IMR-90 (cell line): ENCODE data around the gene COG3. TPM values are rescaled to one million over a fixed set of nuclear protein-coding genes. Genes with fewer than 3 reads are reported as not detected.

Experiments
- ATAC-seq: fragments of 200-7000 bp; cut with Tn5 transposase; 2 replicates; pipeline ENCODE4 v1.9.1; 2020; ENCODE audit warnings: low read depth, mild to moderate bottlenecking, moderate library complexity
- BruUV-seq: library from RNA; stranded (reverse); fragments of 400-500 nt; replicated peaks from 2 replicates; lab custom pipeline; 2021; lab: Mats Ljungman, UMichigan
- CTCF ChIA-PET: fragments of 300-600 bp; formaldehyde crosslinking; extraction: SDS; loops from one replicate; lab custom pipeline; 2021; ENCODE audit warnings: antibody characterized with exemption; lab: Yijun Ruan, JAX
- POLR2A ChIA-PET: fragments of 300-600 bp; sonication (Branson Sonifier 250); formaldehyde crosslinking; loops from one replicate; lab custom pipeline; 2022; ENCODE audit warnings: antibody characterized with exemption; ENCODE audit not compliant: unreplicated experiment; lab: Charles Lee
- DNase-seq: peaks from one replicate; pipeline ENCODE4 v3.0.0; 2013
- H2AFZ ChIP-seq: replicated peaks from 2 replicates; pipeline ENCODE3; 2013; ENCODE audit warnings: low read length, mild to moderate bottlenecking; ENCODE audit not compliant: poor library complexity
- H2AK5ac ChIP-seq: 2 replicates; pipeline ENCODE4 v1.6.1; 2013; ENCODE audit warnings: low read depth, low read length, inconsistent platforms
- H2AK9ac ChIP-seq: replicated peaks from 2 replicates; pipeline ENCODE3; 2013; ENCODE audit warnings: mild to moderate bottlenecking, low read depth, low read length, moderate library complexity; ENCODE audit not compliant: poor library complexity
- H2BK120ac ChIP-seq: 2 replicates; pipeline ENCODE4 v1.6.1; 2013; ENCODE audit warnings: low read depth, low read length, inconsistent platforms
- H2BK15ac ChIP-seq: 3 replicates; pipeline ENCODE4 v1.6.1; 2013; ENCODE audit warnings: low read depth, low read length, inconsistent platforms
- H2BK20ac ChIP-seq: 2 replicates; pipeline ENCODE4 v1.6.1; 2013; ENCODE audit warnings: low read depth, mild to moderate bottlenecking, inconsistent platforms, low read length, moderate library complexity
- H2BK5ac ChIP-seq: 2 replicates; pipeline ENCODE4 v1.6.1; 2013; ENCODE audit warnings: mild to moderate bottlenecking, low read depth, low read length, inconsistent platforms; ENCODE audit not compliant: poor library complexity, severe bottlenecking
- H3K14ac ChIP-seq: replicated peaks from 2 replicates; pipeline ENCODE4 v1.6.1; 2013; ENCODE audit warnings: low read depth, low read length, inconsistent platforms
- H3K18ac ChIP-seq: 2 replicates; pipeline ENCODE4 v1.6.1; 2013; ENCODE audit warnings: low read depth, low read length, control low read depth
- H3K23ac ChIP-seq: 2 replicates; pipeline ENCODE4 v1.6.1; 2013; ENCODE audit warnings: low read depth, low read length, inconsistent platforms
- H3K27ac ChIP-seq: 2 replicates; pipeline ENCODE4 v1.5.1; 2013; ENCODE audit warnings: mild to moderate bottlenecking, control low read depth, low read length; ENCODE audit not compliant: insufficient read depth
- H3K27me3 ChIP-seq: 2 replicates; pipeline ENCODE4 v1.6.1; 2013; ENCODE audit warnings: low read length; ENCODE audit not compliant: control insufficient read depth, insufficient read depth
- H3K36me3 ChIP-seq: 2 replicates; pipeline ENCODE4 v1.6.1; 2013; ENCODE audit warnings: low read length, mixed read lengths; ENCODE audit not compliant: control insufficient read depth, insufficient read depth
- H3K4ac ChIP-seq: 2 replicates; pipeline ENCODE4 v1.6.1; 2013; ENCODE audit warnings: low read depth, low read length, inconsistent platforms
- H3K4me1 ChIP-seq: 2 replicates; pipeline ENCODE4 v1.6.1; 2013; ENCODE audit warnings: low read length, mixed read lengths; ENCODE audit not compliant: control insufficient read depth, insufficient read depth
- H3K4me2 ChIP-seq: 2 replicates; pipeline ENCODE4 v1.6.1; 2013; ENCODE audit warnings: low read depth, mild to moderate bottlenecking, control low read depth, low read length, moderate library complexity
- H3K4me3 ChIP-seq: 2 replicates; pipeline ENCODE4 v1.5.1; 2013; ENCODE audit warnings: low read depth, mild to moderate bottlenecking, control low read depth, low read length, moderate library complexity; ENCODE audit not compliant: insufficient read depth
- H3K56ac ChIP-seq: 2 replicates; pipeline ENCODE4 v1.6.1; 2013; ENCODE audit warnings: low read length, inconsistent platforms; ENCODE audit not compliant: insufficient read depth; ENCODE audit errors: extremely low read depth
- H3K79me1 ChIP-seq, 2 experiments: 2 replicates each; pipeline ENCODE4 v1.6.1; 2013; ENCODE audit warnings: low read length in 2 of 2, inconsistent platforms in 1 of 2, low read depth in 1 of 2
- H3K9ac ChIP-seq: 2 replicates; pipeline ENCODE4 v1.6.1; 2013; ENCODE audit warnings: low read depth, low read length, control low read depth
- H3K9me1 ChIP-seq: 2 replicates; pipeline ENCODE4 v1.6.1; 2013; ENCODE audit warnings: low read length, inconsistent platforms; ENCODE audit not compliant: insufficient read depth
- H3K9me3 ChIP-seq: 2 replicates; pipeline ENCODE4 v1.6.1; 2013; ENCODE audit warnings: low read length; ENCODE audit not compliant: control insufficient read depth, insufficient read depth
- H4K20me1 ChIP-seq: 2 replicates; pipeline ENCODE4 v1.6.1; 2013; ENCODE audit warnings: low read length, inconsistent platforms; ENCODE audit not compliant: insufficient read depth
- H4K5ac ChIP-seq: 2 replicates; pipeline ENCODE4 v1.6.1; 2013; ENCODE audit warnings: mild to moderate bottlenecking, low read depth, low read length, control low read depth
- H4K8ac ChIP-seq, 2 experiments: 2 replicates each; pipeline ENCODE4 v1.6.1; 2013; ENCODE audit warnings: low read depth in 2 of 2, low read length in 2 of 2, control low read depth in 1 of 2, inconsistent platforms in 1 of 2
- H4K91ac ChIP-seq: 2 replicates; pipeline ENCODE4 v1.6.1; 2013; ENCODE audit warnings: low read depth, low read length, inconsistent platforms; ENCODE audit not compliant: insufficient read depth
- BHLHE40 ChIP-seq: fragments of 150-350 bp; IDR thresholded peaks from 2 replicates; pipeline ENCODE4 v1.6.1; 2016; ENCODE audit warnings: mild to moderate bottlenecking, low read depth, low read length
- MXI1 ChIP-seq: IDR thresholded peaks from 2 replicates; pipeline ENCODE4 v1.6.1; 2012; ENCODE audit warnings: low read depth, mild to moderate bottlenecking, low read length, moderate library complexity, borderline replicate concordance
- WGBS, 2 experiments: methylation state at CpG; one replicate each; pipeline versions ENCODE4 v1.1.5 to v1.1.7; 2013; ENCODE audit warnings: missing lambda C conversion rate in 2 of 2; ENCODE audit not compliant: insufficient read length in 1 of 2; ENCODE audit errors: extremely low coverage in 2 of 2; 5-methylcytosine and 5-hydroxymethylcytosine counted together
- dilution Hi-C: fragments of 300-500 bp; cut with HindIII; formaldehyde crosslinking; loops from one replicate; pipeline ENCODE4 v1.14.3; 2018; ENCODE audit warnings: low sequenced_read_pairs; ENCODE audit not compliant: unreplicated experiment
- in situ Hi-C: fragments of 300-500 bp; cut with MboI; formaldehyde crosslinking; loops from 3 replicates; pipeline ENCODE4 v1.14.3; 2019; ENCODE audit warnings: low sequenced_read_pairs, inconsistent platforms, mixed read lengths
- intact Hi-C: fragments of 100-400 bp; cut with micrococcal nuclease; formaldehyde crosslinking; loops from 2 replicates; pipeline ENCODE4 v1.10.0; 2022
- polyA plus RNA-seq, 3 experiments: library from polyadenylated mRNA; depleted of rRNA; stranded (reverse); fragments of >200 nt; gene quantifications; 2 replicates each; pipeline ENCODE4 v1.2.3, GENCODE V29; 2012; ENCODE audit warnings: low replicate concordance in 1 of 3
- total RNA-seq: library from RNA; depleted of rRNA; stranded (reverse); fragments of >200 nt; gene quantifications from 2 replicates; pipeline ENCODE4 v1.2.3, GENCODE V29; 2012
- TF ChIP-seq, protein P1 (sequence below): conservative IDR thresholded peaks from 2 replicates; pipeline ENCODE4 v1.5.1; 2012; ENCODE audit warnings: mild to moderate bottlenecking, low read depth, low read length, improper control_type of control experiment

Gene COG3
- total and polyA plus RNA-seq, 2 of the 4 experiments (the other 2 are of a cell fraction): 21.7 to 31.9 TPM

GRCh38 chr13:45451282-45451681, 13.5 kb upstream of the COG3 start:
- Histone ChIP-seq H2BK5ac (no peak overlapping the region), H3K4me2 (no peak overlapping the region), H3K9ac (no peak overlapping the region), H3K4me1 (peaks cover 1% of the 10 kb centered on the region; the same call in 1 of the 2 replicates), H3K9me1 (no peaks in the 10 kb centered on the region), H3K14ac (no peak overlapping the region), H3K36me3 (no peaks in the 10 kb centered on the region), H3K27me3 (peaks cover 5% of the 10 kb centered on the region), H2AK9ac (no peak overlapping the region), H3K23ac (no peak overlapping the region), H3K9me3 (no peaks in the 10 kb centered on the region), H2AK5ac (no peak overlapping the region), H2AFZ (no peak overlapping the region), H3K27ac (no peak overlapping the region), H4K5ac (no peak overlapping the region), H3K4ac (no peak overlapping the region), H3K18ac (no peak overlapping the region), H3K79me1 (no peaks in the 10 kb centered on the region), H4K20me1 (no peaks in the 10 kb centered on the region), H2BK20ac (no peak overlapping the region), H4K91ac (no peak overlapping the region), H3K56ac (no peak overlapping the region), H2BK15ac (no peak overlapping the region), H4K8ac (no peak overlapping the region), H3K4me3 (no peak overlapping the region), H2BK120ac (no peak overlapping the region)
- TF ChIP-seq, protein P1, sequence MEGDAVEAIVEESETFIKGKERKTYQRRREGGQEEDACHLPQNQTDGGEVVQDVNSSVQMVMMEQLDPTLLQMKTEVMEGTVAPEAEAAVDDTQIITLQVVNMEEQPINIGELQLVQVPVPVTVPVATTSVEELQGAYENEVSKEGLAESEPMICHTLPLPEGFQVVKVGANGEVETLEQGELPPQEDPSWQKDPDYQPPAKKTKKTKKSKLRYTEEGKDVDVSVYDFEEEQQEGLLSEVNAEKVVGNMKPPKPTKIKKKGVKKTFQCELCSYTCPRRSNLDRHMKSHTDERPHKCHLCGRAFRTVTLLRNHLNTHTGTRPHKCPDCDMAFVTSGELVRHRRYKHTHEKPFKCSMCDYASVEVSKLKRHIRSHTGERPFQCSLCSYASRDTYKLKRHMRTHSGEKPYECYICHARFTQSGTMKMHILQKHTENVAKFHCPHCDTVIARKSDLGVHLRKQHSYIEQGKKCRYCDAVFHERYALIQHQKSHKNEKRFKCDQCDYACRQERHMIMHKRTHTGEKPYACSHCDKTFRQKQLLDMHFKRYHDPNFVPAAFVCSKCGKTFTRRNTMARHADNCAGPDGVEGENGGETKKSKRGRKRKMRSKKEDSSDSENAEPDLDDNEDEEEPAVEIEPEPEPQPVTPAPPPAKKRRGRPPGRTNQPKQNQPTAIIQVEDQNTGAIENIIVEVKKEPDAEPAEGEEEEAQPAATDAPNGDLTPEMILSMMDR: no peak
- no peak for TF ChIP-seq BHLHE40
- TF ChIP-seq MXI1: no peak
- WGBS, 2 experiments: no CpG with 5 or more reads among the region's 4 CpGs
- no TSS peak for BruUV-seq
- in situ Hi-C loops (no loop called here), intact Hi-C loops (no loop called here), dilution Hi-C loops (no loop called here)
- POLR2A ChIA-PET: no interaction called here
- ATAC-seq (no peak), DNase-seq (no peak)
- CTCF ChIA-PET: no interaction called here
